HCT116 (cell line): ENCODE measurements around the gene SORCS2. TPM values are rescaled to one million over a fixed set of nuclear protein-coding genes. Genes with fewer than 3 reads are reported as not detected.

Source experiments
- ATAC-seq: fragments of 200-7000 bp; cut with Tn5 transposase; 2 replicates; pipeline ENCODE4 v1.9.1; 2020; ENCODE audit warnings: mild to moderate bottlenecking, moderate library complexity
- BruUV-seq: library from RNA; stranded (reverse); fragments of 400-500 nt; replicated peaks from 2 replicates; lab custom pipeline; 2021; lab: Mats Ljungman, UMichigan
- CTCF ChIA-PET: fragments of 300-600 bp; sonication (Branson Sonifier 250); formaldehyde crosslinking; loops from one replicate; lab custom pipeline; 2021; ENCODE audit warnings: antibody characterized with exemption; lab: Charles Lee
- POLR2A ChIA-PET: fragments of 300-600, 350-600 bp; sonication (Branson Sonifier 250); formaldehyde crosslinking; loops from one replicate; lab custom pipeline; 2021; ENCODE audit warnings: antibody characterized with exemption; lab: Charles Lee
- RAD21 ChIA-PET, 2 experiments: fragments of 300-600 bp; sonication (Branson Sonifier 250); formaldehyde crosslinking; loops; one replicate each; lab custom pipeline; 2023; ENCODE audit warnings: low total read pairs in 2 of 2; ENCODE audit not compliant: uncharacterized antibody in 2 of 2, unreplicated experiment in 2 of 2, low non-redundant PET in 1 of 2; lab: Charles Lee
- DNase-seq: peaks from one replicate; pipeline ENCODE4 v3.0.0-alpha.2; 2010; ENCODE audit warnings: low read depth, low spot score
- H2AFZ ChIP-seq: fragments of 200-600 bp; shearing (Covaris generic), sonication (generic); 2 replicates; pipeline ENCODE4 v1.6.1; 2017; ENCODE audit warnings: low read depth, mixed run types, mixed read lengths, antibody characterized with exemption, low read length; ENCODE audit not compliant: poor library complexity, severe bottlenecking
- H3K27ac ChIP-seq: 2 replicates; pipeline ENCODE4 v1.5.1; 2012; ENCODE audit warnings: low read depth, low read length
- H3K27me3 ChIP-seq: fragments of 200-600 bp; sonication (generic); 2 replicates; pipeline ENCODE4 v1.6.1; 2016; ENCODE audit warnings: mixed run types, low read length, mixed read lengths; ENCODE audit not compliant: insufficient read depth
- H3K36me3 ChIP-seq, 2 experiments: fragments of 200-500 bp in 1 of 2; fragments of 200-600 bp in 1 of 2; sonication (Bioruptor generic) in 1 of 2; sonication (generic) in 1 of 2; 2 replicates each; pipeline versions ENCODE4 v1.5.1 to v1.6.1; 2014 to 2016; ENCODE audit warnings: low read length in 2 of 2, inconsistent platforms in 1 of 2, mixed read lengths in 1 of 2, mixed run types in 1 of 2; ENCODE audit not compliant: insufficient read depth in 2 of 2, control insufficient read depth in 1 of 2
- H3K4me1 ChIP-seq, 2 experiments: fragments of 200-600 bp in 1 of 2; sonication (generic) in 1 of 2; 2 replicates each; pipeline versions ENCODE4 v1.5.1 to v1.6.1; 2012 to 2017; ENCODE audit warnings: low read length in 2 of 2, inconsistent platforms in 1 of 2, mild to moderate bottlenecking in 1 of 2, mixed read lengths in 1 of 2, mixed run types in 1 of 2, moderate library complexity in 1 of 2; ENCODE audit not compliant: insufficient read depth in 2 of 2, control insufficient read depth in 1 of 2
- H3K4me2 ChIP-seq: fragments of 200-600 bp; sonication (generic); 2 replicates; pipeline ENCODE4 v1.6.1; 2017; ENCODE audit warnings: mixed run types, low read length, mixed read lengths
- H3K4me3 ChIP-seq, 2 experiments: fragments of 200-600 bp in 1 of 2; sonication (generic) in 1 of 2; replicated peaks in 1 of 2; 2 replicates each; pipeline ENCODE4 v1.5.1; 2011 to 2016; ENCODE audit warnings: low read length in 2 of 2, control low read depth in 1 of 2, low read depth in 1 of 2, mild to moderate bottlenecking in 1 of 2, mixed read lengths in 1 of 2, mixed run types in 1 of 2
- H3K79me2 ChIP-seq: fragments of 200-600 bp; sonication (generic); 2 replicates; pipeline ENCODE4 v1.6.1; 2017; ENCODE audit warnings: mild to moderate bottlenecking, mixed run types, low read length, moderate library complexity, mixed read lengths; ENCODE audit not compliant: insufficient read depth
- H3K9ac ChIP-seq: fragments of 200-600 bp; sonication (generic); 2 replicates; pipeline ENCODE4 v1.6.1; 2016; ENCODE audit warnings: low read length, mixed read lengths
- H3K9me2 ChIP-seq: fragments of 200-600 bp; sonication (generic), shearing (Covaris generic); 2 replicates; pipeline ENCODE4 v1.6.1; 2017; ENCODE audit warnings: mixed run types, mild to moderate bottlenecking, moderate library complexity; ENCODE audit not compliant: insufficient read depth
- H3K9me3 ChIP-seq, 2 experiments: fragments of 200-500 bp in 1 of 2; fragments of 200-600 bp in 1 of 2; sonication (Bioruptor generic) in 1 of 2; sonication (generic) in 1 of 2; 2 replicates each; pipeline ENCODE4 v1.6.1; 2014 to 2017; ENCODE audit warnings: low read length in 2 of 2, mixed read lengths in 2 of 2, inconsistent platforms in 1 of 2, low read depth in 1 of 2, mild to moderate bottlenecking in 1 of 2, mixed run types in 1 of 2, moderate library complexity in 1 of 2; ENCODE audit not compliant: control insufficient read depth in 1 of 2, insufficient read depth in 1 of 2
- H4K20me1 ChIP-seq: fragments of 200-600 bp; sonication (generic), shearing (Covaris generic); 2 replicates; pipeline ENCODE4 v1.6.1; 2017; ENCODE audit warnings: mixed run types, mild to moderate bottlenecking, moderate library complexity; ENCODE audit not compliant: insufficient read depth
- CBX3 ChIP-seq: IDR thresholded peaks from 2 replicates; pipeline ENCODE4 v1.6.1; 2012; ENCODE audit warnings: low read depth
- CEBPB ChIP-seq: IDR thresholded peaks from 2 replicates; pipeline ENCODE4 v1.6.1; 2012; ENCODE audit warnings: low read depth
- EGR1 ChIP-seq: IDR thresholded peaks from 2 replicates; pipeline ENCODE4 v1.6.1; 2012; ENCODE audit warnings: low read depth
- ELF1 ChIP-seq: IDR thresholded peaks from 2 replicates; pipeline ENCODE4 v1.6.1; 2012; ENCODE audit warnings: low read depth, borderline replicate concordance
- EZH2phosphoT487 ChIP-seq: fragments of 200-600 bp; IDR thresholded peaks from 2 replicates; pipeline ENCODE4 v1.6.1; 2018; ENCODE audit warnings: antibody characterized with exemption, borderline replicate concordance
- FOSL1 ChIP-seq: IDR thresholded peaks from 2 replicates; pipeline ENCODE4 v1.6.1; 2012; ENCODE audit warnings: low read depth
- JUND ChIP-seq: IDR thresholded peaks from 2 replicates; pipeline ENCODE4 v1.6.1; 2012
- POLR2A ChIP-seq: IDR thresholded peaks from 2 replicates; pipeline ENCODE4 v1.7.0; 2011; ENCODE audit warnings: borderline replicate concordance; ENCODE audit not compliant: insufficient read depth, insufficient read length; ENCODE audit errors: extremely low read depth
- POLR2AphosphoS5 ChIP-seq: IDR thresholded peaks from 2 replicates; pipeline ENCODE4 v1.6.1; 2011; ENCODE audit warnings: mild to moderate bottlenecking, low read depth, low read length, moderate library complexity
- RAD21 ChIP-seq: IDR thresholded peaks from 2 replicates; pipeline ENCODE4 v1.6.1; 2012; ENCODE audit warnings: low read depth, mild to moderate bottlenecking
- SIN3A ChIP-seq: IDR thresholded peaks from 2 replicates; pipeline ENCODE4 v1.6.1; 2012; ENCODE audit warnings: low read depth
- SP1 ChIP-seq: IDR thresholded peaks from 2 replicates; pipeline ENCODE4 v1.6.1; 2012; ENCODE audit warnings: low read depth
- SRF ChIP-seq: IDR thresholded peaks from 2 replicates; pipeline ENCODE4 v1.6.1; 2012; ENCODE audit warnings: low read depth
- TCF7L2 ChIP-seq: IDR thresholded peaks from 2 replicates; pipeline ENCODE4 v1.7.0; 2011; ENCODE audit warnings: borderline replicate concordance, inconsistent platforms; ENCODE audit not compliant: insufficient read depth, insufficient read length; ENCODE audit errors: extremely low read depth
- YY1 ChIP-seq: IDR thresholded peaks from 2 replicates; pipeline ENCODE4 v1.6.1; 2011; ENCODE audit warnings: low read length, low read depth, moderate library complexity, mild to moderate bottlenecking; ENCODE audit not compliant: insufficient replicate concordance; ENCODE audit errors: extremely low read depth
- ZFX ChIP-seq: fragments of 450-650 bp; IDR thresholded peaks from 2 replicates; pipeline ENCODE4 v1.6.1; 2017
- intact Hi-C: fragments of 100-400 bp; cut with micrococcal nuclease; formaldehyde crosslinking; loops from 2 replicates; pipeline ENCODE4 v1.10.0; 2022
- total RNA-seq: library from RNA; stranded (reverse); gene quantifications from one replicate; pipeline ENCODE4 v1.2.1, GENCODE V29; 2021; ENCODE audit not compliant: unreplicated experiment
- TF ChIP-seq, protein P1 (sequence below): IDR thresholded peaks from 2 replicates; pipeline ENCODE4 v1.6.1; 2012
- TF ChIP-seq, protein P2 (sequence below): IDR thresholded peaks from 2 replicates; pipeline ENCODE4 v1.6.1; 2011; ENCODE audit warnings: mild to moderate bottlenecking, low read length, moderate library complexity; ENCODE audit not compliant: insufficient replicate concordance; ENCODE audit errors: extremely low read depth
- TF ChIP-seq, protein P3 (sequence below): IDR thresholded peaks from 2 replicates; pipeline ENCODE4 v1.6.1; 2012

The SORCS2 gene
- total RNA-seq, 1 experiment from 2014 or later: 0.37 TPM

DNA sequence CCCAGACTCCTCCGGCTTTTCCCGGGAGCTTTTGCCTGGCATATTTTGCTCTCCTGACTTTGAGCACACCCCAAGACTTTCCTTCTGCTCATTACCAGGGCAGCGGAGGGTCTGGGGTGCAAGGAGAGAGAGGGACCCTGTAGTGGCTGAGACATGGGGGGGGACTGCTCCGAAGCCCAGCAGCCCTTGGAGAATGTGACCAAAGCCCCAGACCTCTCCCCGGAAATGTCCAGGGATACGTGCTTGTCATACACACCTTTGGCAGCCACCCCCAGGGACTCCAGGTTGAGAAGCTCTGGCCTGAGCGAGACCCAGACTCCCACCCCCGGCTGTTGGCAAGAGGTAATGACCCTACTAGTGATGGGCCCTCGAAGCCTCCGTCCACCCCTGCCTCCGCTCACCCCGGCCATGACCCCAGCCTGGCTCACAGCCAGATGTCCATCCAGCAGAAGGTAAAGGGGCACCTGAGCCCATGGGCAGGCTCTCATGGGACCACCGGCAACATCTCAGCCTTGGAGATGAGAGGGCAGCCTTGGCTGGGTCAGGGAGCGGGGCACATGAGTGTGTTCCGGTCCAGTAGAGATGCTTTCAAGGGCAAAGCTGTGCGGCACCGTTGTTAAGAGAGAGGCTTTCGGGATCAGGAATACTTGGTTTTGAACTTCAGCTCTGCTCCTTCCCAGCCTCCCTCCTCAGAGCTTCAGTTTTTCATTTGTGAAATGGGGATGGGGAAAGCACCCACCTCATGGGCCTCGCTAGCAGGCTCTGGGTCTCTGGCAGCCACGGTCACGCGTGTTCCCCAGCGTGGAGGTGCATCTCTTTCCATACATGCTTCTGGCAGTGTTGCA, 240.4 kb downstream of the SORCS2 start:
- RAD21 ChIA-PET: no interaction called here
- no peak for DNase-seq
- intact Hi-C loops: no loop called here

More for the DNA sequence above, 240.4 kb downstream of the SORCS2 start:
- no peaks in the 10 kb centered on the region for H3K27me3 ChIP-seq
- ATAC-seq: no peak
- CTCF ChIA-PET: no interaction called here
- H3K4me3 ChIP-seq: no peak overlapping the region
- no peak overlapping the region for H2AFZ ChIP-seq
- peaks cover 34 to 45% of the 10 kb centered on the region in 2 experiments for H3K4me1 ChIP-seq
- H3K9me2 ChIP-seq: no peaks in the 10 kb centered on the region
- no peak overlapping the region for H3K4me2 ChIP-seq
- H3K27ac ChIP-seq: no peak overlapping the region
- H3K9ac ChIP-seq: no peak overlapping the region
- TF ChIP-seq SP1: no peak
- TF ChIP-seq EGR1: no peak
- TF ChIP-seq, protein P1, sequence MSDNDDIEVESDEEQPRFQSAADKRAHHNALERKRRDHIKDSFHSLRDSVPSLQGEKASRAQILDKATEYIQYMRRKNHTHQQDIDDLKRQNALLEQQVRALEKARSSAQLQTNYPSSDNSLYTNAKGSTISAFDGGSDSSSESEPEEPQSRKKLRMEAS: no peak
- no peak for TF ChIP-seq RAD21
- no peak for TF ChIP-seq ZFX
- TF ChIP-seq YY1: no peak
- no peak for TF ChIP-seq SRF
- no peak for TF ChIP-seq FOSL1
- TF ChIP-seq, protein P2, sequence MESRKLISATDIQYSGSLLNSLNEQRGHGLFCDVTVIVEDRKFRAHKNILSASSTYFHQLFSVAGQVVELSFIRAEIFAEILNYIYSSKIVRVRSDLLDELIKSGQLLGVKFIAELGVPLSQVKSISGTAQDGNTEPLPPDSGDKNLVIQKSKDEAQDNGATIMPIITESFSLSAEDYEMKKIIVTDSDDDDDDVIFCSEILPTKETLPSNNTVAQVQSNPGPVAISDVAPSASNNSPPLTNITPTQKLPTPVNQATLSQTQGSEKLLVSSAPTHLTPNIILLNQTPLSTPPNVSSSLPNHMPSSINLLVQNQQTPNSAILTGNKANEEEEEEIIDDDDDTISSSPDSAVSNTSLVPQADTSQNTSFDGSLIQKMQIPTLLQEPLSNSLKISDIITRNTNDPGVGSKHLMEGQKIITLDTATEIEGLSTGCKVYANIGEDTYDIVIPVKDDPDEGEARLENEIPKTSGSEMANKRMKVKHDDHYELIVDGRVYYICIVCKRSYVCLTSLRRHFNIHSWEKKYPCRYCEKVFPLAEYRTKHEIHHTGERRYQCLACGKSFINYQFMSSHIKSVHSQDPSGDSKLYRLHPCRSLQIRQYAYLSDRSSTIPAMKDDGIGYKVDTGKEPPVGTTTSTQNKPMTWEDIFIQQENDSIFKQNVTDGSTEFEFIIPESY: no peak
- TF ChIP-seq CEBPB: no peak
- TF ChIP-seq ELF1: no peak
- no peak for TF ChIP-seq POLR2A
- no peak for TF ChIP-seq CBX3
- no peak for TF ChIP-seq JUND
- TF ChIP-seq, protein P3, sequence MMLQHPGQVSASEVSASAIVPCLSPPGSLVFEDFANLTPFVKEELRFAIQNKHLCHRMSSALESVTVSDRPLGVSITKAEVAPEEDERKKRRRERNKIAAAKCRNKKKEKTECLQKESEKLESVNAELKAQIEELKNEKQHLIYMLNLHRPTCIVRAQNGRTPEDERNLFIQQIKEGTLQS: no peak
- no peak for TF ChIP-seq EZH2phosphoT487
- TF ChIP-seq POLR2AphosphoS5: no peak
- no peak for TF ChIP-seq SIN3A
- no peak for TF ChIP-seq TCF7L2
- BruUV-seq: no TSS peak
- H4K20me1 ChIP-seq: no peaks in the 10 kb centered on the region
- POLR2A ChIA-PET: no interaction called here
- H3K36me3 ChIP-seq: no peaks in the 10 kb centered on the region
- H3K79me2 ChIP-seq: no peaks in the 10 kb centered on the region
- no peaks in the 10 kb centered on the region for H3K9me3 ChIP-seq
